NCI-H2171 treated with DMSO at 0.1 percent for 48 hours (cell line): Measurements from ENCODE around the gene MLLT1.

Source experiments
- DNase-seq: peaks from one replicate; lab custom pipeline; 2025; lab: John Stamatoyannopoulos, UW

MLLT1 gene

DNA sequence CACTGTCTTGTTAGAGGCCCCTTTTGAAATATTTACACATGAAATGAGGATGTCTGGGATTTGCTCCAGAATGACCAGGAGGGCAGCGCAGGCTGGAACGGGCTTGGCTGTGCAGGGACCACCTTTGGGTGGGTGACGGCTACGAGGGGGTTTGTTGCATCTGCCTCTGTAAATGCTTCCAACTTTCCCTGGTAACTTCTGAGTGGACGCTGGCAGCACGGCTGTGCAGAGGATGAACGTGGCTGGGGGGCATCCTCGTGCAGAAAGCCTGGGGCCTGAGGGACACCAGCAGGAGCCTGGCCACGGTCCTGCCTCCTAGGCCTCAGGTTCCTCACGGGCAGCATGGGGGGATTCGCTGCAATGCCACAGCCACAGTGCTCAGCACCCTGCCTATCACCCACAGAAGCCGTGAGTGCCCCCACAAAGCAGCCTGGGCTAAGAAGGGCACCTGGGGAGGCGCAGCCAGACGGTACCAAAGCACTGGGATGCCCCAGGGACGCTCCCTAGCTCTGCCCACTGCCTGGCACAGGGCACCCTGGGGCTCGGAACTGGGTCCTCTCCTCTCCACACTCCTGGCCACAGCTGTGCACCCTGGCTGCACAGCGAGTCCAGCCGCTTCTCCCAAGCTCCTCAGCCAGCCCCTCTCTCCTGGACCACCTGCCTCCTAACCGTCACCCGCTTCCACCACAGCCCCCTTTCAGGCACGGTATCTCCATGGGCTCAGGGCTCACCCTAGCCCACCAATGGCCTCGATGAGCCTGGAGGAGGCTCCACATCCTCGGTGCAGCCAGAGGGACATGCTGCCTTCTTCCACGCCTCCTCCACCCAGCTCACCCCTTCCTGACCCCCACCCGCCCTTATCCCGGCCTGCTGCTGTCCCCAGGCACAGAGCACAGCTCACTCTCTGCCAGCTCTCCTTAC, 44.5 kb downstream of the MLLT1 start:
- no peak for DNase-seq

DNA sequence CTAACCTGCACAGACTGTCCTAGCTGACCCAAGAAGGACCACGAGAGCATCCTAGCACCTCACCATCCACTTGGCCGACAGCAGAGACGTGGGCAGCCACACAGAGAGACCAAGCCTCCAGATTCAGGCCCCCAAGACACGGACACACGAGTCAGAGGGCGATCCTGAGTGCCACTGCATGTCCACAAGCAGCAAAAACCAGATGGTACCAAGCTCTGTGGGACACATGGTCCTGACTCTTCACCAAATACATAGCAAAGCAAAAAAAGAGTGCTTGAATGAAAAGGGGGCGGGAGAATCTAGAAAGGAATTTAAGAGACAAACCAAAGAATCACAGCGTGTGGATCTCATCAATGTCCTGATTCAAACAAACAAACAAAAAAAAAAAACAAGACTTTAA, 45.2 kb downstream of the MLLT1 start:
- DNase-seq: no peak

DNA sequence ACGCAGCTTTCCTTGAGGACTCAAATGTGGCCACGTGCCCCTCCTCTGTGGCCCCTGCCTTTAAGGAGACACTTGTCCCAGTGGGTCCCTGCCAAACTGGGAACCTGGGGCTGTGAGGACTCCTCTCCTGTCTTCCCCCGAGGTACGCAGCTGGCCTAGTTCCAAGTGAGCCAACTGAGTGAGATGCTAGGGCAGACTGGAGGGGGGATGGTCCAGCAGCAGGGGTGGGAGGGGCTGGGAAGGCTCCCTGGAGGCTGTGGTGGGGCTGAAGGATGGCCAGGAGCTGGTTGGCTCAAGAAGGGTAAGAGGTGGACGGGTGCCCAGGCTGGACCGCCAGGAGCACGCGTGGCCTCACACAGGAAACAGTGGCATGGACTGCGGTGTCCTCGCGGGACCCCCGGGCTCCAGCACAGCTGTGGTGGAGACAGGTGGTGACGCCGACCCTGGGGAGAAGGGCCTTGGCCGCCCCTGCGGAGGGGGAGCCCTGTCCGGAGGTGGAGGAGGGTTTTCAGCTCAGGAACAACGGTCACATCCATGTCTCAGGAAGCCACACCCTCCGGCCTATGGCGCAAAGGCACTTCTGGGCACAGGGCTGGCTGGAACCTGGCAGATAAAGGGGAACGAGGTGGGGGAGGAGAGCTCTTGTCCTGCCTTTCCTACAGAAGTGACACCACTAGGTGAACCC, 45.8 kb downstream of the MLLT1 start:
- peak; percentile 3 for DNase-seq

DNA sequence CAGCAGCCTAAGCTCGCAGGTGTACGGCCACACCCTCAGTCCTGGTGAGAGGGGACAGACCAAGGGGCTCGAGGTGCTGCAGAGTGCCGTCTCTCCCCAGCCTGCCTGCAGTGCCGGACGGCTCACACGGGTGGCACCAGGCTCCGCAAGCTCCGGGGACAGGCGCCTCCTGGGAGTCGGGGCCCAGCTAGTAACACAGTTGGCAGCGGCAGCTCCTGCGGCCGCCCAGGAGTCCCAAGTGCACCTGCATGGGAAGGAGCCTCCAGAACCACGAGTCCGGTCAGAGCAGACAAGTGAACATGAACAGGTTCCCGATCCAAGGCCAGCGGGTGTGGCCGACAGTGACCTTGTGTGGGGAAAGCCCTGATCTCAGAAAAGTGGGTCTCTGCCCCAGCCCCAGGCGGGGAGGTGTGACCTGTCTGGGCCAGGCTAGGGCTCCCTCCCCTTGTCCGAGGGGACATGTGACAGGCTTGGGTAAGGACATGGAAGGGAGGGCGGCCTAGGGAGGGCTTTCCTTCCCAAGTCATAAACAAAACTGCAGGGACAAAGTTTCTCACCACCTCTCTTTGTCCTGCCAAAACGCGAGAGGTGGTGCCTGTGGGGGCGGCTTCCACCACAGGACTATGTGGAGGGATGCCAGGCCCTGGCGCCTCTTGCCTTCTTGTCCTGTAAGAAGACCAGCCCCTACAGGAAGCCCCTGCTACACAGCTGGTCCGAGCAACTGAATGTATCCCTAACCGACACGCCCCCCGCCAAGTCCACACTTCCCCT, 46.5 kb downstream of the MLLT1 start:
- no peak for DNase-seq

DNA sequence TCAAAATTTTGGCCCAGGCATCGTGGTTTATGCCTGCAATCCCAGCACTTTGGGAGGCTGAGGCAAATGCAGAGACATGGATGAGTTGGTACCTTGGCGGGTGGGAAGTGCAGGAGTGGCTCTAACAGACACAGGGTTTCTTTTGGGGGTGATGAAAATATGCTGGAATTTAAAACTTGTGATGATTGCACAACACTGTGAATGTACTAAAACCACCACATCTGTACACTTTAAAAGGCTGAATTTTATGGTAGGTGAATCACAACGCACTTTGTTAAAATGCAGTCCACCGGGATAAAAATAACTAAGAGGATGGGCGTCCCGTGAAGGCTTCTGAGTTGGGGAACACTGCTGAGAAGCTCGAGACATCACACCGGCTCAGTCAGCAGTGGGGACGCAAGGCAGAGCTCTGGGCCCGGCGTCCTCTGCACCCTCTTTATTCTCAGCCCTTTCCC, 47.1 kb downstream of the MLLT1 start:
- DNase-seq: no peak

DNA sequence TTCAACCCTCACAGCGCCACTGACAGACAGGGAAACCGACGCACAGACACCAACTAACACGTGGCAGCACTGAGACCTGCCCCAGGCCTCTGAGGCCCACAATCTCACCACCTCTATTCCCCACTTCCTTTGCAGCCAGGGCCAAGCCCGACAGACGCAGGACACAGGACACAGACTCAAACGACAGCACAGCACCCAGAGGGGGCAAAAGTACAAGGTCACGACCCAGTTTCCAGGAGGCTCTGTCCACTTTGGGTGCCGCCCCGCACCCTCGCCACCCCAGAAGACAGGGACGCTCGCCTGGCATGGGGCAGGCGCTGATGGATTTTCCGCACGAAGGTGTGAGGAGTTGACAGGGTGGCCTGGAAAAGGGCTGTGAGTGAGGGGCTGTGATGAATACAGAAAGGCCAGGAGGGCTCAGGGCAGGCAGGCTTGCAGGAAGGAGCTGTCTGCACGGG, 48.8 kb downstream of the MLLT1 start:
- no peak for DNase-seq

DNA sequence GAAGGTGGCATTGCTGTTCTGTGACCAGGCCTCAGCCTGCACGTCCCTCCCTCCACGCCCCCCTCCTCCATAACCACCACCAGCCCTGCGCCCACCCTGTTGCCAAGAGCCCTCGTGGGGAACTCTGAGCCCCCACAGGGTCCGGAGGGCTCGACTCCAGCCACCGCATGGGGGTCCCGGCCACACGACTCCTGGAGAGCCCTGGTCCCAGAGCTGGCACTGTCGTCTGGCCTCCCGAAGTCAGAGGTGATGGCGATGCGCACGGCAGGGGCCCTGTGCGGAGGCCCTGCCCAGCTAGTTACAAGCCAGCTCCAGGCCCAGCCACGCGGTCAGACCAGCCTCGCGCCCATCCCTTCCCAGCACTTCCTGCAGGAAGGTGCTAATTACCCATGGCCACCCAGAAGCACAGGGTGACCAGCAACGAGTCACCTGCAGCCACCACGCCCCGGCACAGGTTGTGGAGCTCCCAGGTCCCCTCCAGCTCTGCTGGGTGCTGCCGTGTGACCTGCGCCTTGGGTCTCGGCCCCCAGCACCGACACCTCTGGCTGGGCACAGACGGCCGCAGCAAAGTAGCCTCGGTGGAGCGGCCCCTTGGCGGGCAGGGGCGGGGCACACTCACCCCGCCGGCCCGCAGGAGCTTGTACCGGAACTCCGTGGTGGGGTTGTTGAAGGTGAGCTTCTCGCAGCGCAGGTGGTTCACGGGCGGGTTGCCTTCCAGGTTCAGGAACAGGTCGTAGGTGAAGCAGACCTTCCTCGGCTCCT, 49.6 kb downstream of the MLLT1 start:
- no peak for DNase-seq

DNA sequence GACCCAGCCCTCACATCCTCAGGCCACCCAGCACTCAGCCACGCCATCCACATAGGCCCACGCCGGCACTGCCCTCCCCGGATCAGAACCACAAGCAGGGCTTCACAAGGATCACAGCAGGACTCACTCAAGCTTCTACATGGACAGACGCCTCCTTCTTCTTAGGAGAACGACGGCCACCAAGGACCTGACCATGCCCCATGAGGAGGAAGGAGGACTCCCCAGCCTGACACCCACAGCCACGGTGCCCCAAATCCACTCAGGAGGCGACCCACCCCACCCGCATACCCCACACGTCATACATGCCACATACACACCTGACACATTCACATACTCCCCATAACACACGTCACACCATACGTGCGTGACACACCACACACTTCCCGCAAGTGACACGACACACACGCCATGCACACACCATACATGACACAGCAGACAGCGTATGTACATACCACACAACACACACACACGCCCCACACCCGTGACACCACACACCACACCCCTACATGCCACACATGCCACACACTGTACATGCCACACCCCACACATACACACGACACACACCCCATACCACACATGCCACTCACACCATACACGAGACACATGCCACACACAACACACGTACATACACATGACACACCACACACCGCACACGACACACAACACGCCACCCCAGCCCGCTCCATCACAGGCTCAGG, 50.4 kb downstream of the MLLT1 start:
- DNase-seq: no peak

DNA sequence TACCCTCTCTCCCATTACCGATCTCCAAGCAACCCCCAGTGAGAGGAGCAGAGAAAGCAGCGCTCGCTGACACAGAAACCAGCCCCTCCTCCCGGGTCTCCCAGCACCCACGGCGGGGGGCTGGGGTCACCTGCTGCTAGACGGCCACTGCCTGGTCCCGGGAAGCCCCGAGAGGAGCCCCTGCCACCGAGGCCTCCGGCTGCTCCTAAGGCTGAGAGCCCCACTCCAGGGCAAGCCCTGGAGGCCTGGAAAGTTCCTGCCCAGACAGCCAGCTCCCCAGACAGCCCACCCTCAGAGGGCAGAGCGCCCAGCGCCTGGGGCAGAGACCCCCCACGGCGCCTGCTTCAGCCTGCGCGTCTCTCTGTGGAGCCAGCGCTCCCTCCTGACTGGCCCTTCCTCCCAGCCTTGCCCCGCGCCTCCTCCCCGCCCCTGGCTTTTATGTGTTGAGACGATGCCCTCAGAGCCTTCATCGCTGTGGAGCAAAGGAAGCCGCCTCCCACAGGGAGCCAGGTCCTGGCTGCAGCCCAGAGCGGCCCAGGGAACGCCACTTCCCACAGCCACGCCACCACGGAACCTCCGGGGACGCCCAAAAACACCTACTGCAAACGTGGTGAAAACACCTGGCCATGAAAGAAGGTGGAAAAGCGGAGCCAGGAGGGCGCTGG, 51.1 kb downstream of the MLLT1 start:
- no peak for DNase-seq

DNA sequence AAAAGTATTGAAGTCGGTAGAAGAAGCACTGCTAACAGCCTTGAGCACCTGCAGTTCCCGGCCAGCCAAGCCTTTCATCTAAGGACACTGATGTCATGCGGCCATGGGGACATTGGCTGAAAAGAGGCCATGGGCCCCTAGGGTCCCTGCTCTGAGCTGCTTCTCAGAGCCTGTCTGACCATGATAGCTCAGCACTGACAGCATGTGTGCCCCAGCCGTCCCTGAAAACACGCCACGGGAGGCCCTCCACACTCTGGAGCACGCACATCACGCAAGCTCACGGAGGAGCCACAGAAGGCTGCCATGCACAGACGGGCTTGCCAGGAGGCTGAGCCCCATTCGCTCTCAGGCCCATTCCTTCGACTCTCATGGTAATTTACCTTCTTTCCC, 51.8 kb downstream of the MLLT1 start:
- no peak for DNase-seq

DNA sequence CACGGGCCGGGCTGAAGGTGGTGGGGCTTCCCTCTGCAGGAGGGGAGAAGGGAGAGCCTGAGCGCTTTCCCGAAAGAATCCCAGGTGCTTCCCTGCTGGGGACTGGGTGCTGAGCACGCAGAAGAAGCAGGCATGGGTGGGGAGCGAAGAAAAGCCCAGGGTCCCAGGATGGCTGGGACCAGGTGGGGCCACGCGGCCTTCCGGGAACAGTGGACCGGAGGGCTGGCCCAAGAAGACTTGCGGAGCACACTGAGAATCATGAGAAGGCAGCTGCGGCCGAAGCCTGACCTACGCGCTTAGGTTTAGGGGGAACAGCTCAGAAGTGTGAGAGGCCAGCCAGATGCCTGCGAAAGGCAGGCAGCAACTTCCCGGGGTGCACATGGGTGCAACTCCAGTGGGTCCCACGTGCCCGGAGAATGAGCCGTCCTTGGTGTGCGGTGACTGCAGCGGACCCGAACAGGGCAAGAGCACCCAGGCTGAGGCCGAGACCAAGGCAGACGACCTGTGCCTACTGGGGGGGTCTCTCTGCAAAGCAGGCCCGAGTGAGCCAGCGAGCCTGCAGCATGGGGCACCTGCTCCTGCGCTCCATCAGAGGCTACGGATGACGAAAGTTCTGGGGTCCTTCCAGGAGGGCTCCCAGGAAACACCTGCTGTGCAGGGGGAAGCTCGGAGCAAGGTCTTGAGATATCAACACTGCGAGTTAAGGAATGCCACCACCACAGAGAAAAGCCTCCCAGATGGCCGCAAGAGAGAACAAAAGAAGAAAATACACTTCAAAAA, 52.4 kb downstream of the MLLT1 start:
- no peak for DNase-seq

DNA sequence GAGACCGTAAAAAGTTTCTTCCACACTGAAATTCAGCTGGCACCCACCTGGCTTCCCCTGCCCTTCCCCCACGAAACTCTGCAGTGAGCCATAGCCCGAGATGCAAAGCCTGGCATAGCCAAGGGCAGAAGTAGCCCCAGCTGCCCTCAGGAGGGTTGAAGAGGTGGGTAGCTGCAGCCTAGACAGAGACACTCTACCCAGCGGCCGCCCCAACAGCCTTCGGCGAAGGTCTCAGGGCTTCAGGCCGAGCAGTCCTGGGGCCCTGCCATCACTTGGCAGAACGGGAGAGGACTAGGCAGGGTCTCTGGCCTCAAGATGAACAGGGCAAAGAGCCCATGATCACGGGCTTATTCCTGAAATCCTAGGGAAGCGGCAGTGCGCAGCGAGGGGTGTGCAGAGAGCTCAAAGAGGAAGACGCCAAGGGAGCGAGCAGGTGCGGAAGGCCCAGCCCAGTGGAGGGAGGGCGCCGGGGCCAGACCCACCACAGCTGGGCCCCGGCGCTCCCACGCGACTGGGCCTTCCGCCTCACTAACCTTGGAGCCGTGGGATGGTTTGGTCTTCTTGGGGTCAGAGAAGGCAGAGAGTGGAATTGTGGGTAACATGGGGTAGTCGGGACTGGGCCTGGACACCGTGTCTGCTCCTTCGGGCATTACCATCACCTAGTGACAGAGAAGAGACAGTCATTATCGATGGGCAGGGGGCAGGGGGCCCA, 53.2 kb downstream of the MLLT1 start:
- DNase-seq: no peak

DNA sequence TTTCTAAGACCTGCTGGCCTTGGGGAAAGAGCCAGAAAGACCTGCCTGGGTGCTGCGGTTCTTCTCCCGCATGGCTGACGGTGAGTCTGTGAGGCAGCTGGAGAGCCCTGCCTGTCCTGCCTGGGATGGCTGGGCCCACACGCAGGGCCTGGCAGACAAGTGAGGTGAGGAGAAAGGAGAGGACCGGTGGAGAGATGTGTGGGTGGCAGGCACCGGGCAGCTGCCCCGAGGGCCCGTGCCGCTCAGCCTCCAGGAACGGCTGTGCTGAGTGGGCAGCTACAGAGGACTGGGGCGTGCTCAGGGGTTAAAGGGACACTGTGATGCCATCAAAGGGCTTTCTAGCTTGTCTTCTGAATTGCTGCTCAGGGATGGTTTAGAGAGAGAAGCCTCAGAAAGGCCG, 53.8 kb downstream of the MLLT1 start:
- no peak for DNase-seq

DNA sequence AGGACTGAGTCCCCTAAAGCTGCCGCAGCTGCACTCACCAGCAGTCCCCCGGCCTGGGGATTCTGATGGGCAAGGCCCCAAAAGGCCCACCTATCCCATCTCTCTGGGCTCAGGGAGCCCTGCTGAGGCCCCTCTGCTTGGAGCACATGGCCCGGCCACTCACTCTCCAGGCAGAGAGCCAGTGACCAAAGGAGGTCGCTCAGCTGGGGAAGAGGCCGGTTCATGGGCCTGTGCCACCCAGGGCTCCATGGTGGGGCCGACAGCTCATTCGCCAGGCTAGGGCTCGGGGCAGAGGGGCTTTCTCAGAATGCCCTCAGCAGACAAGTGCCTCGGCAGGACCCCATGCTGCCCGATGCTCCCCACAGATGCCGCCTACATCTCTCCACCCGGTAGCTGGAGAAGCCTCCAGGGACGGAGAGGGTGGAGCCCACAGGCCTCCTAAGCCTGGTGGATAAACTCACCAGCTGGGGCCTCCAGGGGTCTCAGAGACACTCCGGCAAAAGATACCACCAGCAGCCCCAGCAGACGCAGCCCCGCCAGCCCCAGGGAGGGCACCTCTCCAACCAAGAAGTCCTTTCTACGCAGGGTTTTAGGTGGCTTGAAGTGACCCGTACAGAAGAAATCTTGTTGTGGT, 54.4 kb downstream of the MLLT1 start:
- DNase-seq: no peak

DNA sequence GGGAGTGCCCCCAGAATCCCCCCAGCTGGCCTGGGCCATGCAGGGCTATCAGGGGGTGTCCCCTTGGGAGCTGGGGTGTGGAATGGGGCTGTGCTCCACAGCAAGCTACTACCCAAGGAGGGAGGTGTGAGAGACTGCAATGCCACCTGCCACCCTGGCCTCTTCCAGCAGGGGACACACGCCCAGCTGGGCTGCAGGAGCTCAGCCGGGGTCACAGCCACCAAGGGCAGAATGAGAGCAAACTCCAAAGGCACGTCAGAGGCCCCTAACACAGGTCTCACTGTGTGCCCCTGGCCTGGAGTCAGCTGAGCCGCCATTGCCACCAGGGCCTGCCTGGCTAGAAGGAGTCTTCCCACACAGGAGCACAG, 55.5 kb downstream of the MLLT1 start:
- DNase-seq: no peak

DNA sequence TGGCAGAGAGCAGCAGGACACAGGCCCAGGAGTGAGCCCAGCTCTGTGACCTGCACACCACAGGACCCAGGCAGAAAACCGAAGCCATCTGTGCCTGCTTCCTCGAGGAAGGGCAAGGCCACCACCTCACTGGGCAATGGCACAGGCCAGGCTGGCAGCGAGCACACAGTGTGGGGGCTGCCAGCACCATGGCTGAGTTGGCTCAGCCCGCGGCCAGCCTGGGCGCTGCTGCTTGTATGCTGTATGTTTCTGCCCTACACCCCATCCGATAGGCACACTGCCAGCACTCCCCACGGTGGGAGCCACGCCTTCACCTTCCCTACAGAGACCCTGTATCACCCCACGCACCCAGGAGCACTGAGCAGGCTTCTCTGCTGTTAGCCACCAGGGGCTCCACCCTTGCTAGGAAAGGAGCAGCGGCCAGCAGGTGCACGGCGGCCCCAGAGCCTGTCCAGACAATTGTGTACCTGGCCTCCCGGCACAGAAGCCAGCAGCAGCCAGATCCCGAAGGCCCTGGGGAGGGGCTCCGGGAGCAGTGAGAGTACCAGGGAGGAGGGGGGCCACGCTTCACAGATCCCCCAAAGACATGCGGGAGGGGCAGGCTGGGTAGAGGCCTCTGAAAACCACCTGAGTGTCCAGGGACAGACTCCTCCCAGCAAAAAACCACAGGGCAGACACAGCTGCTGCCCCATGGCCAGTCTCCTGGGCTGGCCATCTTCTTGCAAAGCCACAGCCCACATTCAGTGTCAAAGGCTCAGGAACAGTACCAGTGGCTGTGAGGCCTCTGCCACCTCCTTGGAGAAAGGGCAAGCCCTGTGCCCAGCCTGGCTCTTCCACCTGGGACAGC, 56.1 kb downstream of the MLLT1 start:
- DNase-seq: peak; percentile 50

DNA sequence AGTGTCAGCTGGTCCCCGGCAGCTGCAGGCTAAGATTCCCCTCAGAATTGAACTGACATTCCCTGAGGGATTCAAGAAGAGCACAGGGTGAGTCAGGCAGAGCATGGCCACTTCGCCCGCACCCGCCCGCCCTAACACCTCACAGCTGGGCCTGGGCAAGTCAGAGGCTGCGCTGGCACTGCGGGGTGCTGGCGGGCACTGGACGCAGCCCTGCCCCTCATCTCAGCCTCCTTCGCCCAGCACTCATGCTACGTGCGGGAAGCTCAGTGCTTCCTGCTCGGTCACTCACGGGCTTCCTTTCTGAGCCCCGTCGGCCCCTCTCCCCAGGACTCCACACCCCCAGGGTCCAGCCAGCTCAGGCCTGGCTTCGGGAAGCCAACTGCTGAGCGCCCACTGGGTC, 56.9 kb downstream of the MLLT1 start:
- peak; percentile 52 for DNase-seq
